SIG-M5 treated with dmso at 0.1 percent for 504 hours (cell line): Measurements from ENCODE around the gene FPR1.

ENCODE experiments used
- DNase-seq: peaks from one replicate; lab custom pipeline; 2025; ENCODE audit not compliant: unreplicated experiment; lab: John Stamatoyannopoulos, UW

FPR1 gene, protein sequence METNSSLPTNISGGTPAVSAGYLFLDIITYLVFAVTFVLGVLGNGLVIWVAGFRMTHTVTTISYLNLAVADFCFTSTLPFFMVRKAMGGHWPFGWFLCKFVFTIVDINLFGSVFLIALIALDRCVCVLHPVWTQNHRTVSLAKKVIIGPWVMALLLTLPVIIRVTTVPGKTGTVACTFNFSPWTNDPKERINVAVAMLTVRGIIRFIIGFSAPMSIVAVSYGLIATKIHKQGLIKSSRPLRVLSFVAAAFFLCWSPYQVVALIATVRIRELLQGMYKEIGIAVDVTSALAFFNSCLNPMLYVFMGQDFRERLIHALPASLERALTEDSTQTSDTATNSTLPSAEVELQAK

DNA sequence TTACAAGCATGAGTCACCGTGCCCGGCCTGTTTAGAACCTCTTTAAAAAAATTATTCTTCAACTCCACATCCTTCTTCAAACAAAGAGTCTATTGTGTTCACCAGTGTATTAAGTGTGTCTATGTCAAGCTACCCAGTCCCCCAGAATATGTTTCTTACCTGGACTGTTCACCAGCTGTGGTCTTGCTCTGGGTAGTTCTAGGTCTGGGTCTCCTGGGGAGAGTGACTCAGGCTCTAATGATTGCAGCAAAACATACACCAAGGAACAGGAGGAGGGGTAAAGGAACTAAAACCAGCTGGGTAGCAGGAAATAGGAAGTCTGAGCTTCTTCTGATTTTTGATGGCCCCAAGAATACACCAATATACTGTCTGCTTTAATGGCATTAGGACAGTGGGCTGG lies at the start of gene FPR1:
FPR1 (minus strand) TSS at position 224 of the 400 bp plus-strand sequence. CDS start 4,884 bp downstream, outside the sequence.
- DNase-seq, result peak; percentile 64

DNA sequence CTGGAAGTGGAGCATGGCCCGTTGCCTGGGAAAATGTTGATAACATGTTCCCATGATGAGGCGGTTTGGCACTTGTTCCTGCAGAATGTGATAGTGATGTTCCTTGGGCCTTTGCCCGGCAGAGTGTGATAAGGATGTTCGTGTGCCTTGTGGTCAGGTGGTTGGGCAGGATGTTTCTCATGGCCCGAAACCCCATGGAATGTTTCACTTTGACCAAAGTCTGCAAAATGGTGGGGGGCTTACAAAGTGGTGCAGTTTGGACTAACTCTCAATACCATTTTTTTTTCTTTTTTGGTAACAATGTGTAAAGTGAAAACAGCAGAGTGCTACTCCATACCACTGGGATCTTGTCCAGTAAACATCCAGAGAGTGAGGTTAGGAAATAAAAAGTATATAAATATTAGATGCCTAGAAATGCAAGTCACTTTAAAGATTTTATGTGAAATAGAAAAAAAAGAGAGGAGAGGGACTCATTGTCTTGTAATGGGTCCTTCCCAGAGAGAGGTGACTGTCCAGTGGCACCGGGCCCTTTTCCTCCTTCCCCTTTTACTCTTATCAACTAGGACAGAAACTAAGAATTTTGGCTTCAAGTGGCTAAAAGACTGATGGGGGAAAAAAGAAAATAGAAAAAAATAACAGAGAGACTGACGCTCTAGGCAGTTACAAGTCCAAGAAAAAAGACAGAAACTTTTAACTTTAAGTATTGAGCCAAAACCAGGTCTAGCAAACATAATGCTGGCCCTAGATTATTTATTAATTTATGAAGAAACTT lies 49.0 kb upstream of the FPR1 start:
- no peak for DNase-seq

DNA sequence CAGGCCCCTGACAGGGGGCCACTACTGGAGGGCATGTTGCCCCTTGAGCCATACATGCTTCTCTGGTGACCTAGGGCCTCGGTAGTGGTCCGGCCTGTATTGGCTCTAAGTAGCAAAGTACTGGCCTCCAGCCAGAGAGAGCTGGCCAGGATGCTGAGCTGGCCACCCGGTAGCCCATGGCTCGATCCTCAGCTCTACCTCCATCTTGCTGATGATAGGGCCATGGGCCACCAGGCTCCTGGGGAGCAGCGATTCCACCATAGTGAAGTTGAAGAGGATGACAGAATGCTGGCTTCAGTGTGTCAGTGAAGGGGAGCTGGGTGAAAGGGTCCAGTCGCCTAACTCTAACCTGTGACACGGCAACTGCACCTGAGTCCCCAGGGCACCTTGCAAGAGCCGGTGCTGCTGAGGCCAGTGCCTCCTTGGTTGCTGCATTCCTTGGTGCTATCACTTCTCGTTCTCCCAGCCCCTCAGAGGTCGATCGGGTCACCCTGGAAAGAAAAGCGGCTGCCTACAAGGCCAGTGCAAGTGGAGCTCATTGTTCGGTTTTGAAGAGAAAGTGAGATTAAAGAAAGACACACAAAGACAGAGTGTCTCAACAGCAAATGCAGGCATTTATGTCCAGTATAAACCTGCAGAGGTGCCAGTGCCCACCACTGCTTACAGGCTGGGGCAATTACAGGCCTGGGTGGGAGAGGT lies 48.2 kb upstream of the FPR1 start:
- no peak for DNase-seq

DNA sequence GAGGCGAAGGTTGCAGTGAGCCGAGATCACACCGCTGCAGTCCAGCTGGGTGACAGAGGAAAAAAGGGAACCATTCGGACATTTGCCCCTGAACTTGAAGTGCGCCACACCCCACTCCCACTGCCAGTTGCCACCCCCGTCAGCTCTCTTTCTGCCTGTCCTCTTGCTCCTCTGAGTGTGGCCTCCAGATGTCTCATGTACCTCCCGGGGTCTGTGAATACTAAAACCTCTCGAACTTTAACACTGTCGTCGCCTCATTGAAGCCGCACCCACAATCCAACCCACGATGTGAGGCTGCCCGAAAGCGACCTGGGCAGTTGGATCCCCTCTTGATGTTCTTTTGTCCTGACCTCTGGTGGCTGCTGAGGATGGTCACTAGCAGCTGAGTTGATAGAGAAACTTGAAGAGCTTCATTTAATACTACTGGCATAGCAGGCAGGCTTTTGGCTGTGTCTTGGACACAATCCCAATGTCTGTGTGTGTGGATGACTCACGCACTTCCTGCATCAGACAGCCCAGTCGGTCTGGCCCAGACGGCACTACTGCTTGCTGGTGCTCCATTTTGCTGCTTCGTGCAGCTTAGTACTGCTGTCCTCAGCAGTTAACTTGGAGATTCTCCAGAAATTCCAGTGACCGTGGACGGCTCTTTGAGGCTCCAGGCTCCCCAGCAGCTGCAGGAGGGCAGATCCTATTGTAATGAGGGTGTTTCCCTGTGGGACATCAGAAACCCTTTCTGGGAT lies 47.5 kb upstream of the FPR1 start:
- DNase-seq, result peak; percentile 16

DNA sequence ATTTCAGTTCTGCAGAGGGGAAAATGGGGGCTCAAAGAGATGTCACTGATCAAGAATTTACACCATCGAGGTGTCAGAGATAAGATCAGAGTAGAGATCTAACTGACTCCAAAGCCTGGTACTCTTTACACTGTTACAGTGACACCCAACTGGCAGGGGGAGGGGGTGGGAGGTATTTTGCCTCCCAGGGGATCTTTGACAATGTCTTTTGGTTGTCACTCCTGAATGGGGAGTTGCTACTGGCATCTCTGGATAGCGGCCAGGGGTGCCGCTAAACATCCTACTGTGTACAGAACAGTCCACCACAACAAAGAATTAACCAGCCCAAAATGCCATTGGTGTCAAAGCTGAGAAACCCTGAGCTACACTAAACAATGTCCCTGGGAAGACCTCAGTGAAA lies 46.4 kb upstream of the FPR1 start:
- no peak for DNase-seq

DNA sequence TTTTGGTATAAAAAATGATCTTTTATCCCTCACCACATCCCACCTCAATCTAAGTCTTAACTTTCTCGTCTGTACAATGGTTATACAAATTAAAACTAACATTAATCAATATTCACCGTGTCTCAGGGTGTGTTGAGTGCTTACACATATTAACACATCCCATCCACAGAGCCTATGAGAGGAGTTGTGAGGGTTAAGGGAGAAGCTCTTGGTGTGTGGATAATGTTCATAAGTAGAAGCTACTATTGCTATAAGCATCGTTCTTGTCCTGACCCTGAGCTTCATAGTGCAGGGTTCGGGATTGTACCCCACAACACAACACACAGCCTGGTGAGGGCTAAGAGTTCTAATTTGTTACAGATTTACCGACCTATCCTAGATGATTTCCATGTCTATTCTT lies 45.8 kb upstream of the FPR1 start:
- DNase-seq, result no peak

DNA sequence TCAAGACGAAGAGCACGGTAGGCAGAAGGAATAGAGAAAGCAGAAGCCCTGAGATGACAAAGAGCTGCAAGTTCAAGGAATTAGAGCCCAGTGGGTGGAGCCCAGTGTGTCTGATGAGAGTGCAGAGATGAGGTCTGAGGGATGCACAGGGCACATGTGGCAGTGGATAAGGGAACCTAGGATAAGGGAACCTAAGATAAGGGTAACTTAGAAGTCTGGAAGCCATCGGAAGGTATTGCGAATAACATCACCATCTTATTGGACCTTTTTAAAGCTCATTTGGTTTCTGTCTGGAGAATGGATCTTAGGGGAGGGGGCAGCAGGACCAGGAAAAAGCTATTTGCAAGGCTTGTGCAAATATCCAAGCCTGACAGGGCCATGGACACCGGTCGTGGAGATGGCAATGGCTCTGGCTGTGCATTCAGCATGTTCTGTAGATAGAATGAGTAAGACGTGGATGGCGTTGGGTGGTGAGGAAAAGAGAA lies 44.6 kb upstream of the FPR1 start:
- DNase-seq, result no peak

DNA sequence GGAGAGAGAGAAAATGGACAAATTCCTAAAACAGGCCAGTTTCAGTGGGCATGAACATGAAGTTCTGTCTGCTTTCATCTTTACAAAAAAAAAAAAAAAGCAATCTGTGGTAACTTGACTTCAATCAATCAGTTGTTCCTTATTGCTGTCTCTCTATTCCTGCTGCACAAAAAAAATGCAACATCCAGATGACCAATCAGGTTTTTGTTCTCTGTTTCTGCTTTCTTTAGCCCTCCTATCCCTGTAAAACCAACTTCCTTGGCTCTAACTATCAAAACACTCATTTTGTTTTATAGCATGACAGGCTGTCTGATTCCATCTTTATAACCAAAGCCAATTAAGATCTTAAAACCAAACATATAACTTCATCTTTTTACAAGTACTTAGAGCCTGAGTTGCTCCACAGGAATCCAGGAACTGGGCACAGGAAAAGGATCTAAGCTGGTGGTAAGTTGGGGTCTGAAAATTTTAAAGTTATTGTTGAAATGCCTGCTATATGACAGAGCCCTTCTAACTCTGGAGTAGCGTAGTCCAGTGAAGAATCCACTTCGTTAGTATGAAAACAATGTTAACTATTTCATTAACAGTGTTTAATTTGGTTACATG lies 43.3 kb upstream of the FPR1 start, which contains the start of gene FPR3:
FPR3 (plus strand) TSS at position 273 of the 606 bp plus-strand sequence. CDS start 28,592 bp downstream, outside the sequence.
- DNase-seq, result no peak

DNA sequence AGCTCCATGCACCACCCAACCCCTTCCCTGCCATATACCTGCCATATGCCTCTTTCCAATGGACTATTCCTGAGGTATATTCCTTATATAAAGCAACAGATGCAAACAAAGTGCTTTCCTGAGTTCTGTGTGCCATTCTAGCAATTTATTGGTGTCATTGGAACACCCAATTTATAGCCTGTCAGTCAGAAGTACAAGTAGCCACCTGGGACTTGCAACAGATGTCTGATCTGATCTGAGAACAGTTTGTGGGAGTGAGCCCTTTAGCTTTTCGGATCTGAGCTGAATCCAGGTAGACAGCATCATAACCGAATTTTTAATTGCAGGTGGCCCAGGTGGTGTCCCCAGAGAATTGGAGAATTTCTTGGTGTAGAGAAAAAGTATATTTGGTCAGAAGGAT lies 42.3 kb upstream of the FPR1 start:
- no peak for DNase-seq

DNA sequence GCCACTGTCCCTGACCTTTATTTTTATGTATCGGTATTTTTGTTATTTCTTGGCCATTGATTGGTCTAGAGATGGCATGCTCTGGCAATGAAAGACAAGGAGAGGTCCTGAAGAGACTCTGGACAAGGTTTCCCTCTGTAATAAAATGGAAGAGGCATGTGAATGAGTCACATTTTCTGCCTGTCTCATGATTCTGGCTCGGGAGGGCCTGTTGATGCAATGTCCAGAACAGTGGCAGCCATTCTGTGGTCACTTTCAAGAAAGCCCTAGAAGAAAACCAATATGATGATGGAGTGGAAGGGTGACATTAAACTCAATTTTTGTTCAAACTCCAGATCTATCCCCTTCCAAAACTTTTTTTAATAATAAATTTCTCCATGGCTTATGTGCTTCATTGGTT lies 41.3 kb upstream of the FPR1 start:
- no peak for DNase-seq

DNA sequence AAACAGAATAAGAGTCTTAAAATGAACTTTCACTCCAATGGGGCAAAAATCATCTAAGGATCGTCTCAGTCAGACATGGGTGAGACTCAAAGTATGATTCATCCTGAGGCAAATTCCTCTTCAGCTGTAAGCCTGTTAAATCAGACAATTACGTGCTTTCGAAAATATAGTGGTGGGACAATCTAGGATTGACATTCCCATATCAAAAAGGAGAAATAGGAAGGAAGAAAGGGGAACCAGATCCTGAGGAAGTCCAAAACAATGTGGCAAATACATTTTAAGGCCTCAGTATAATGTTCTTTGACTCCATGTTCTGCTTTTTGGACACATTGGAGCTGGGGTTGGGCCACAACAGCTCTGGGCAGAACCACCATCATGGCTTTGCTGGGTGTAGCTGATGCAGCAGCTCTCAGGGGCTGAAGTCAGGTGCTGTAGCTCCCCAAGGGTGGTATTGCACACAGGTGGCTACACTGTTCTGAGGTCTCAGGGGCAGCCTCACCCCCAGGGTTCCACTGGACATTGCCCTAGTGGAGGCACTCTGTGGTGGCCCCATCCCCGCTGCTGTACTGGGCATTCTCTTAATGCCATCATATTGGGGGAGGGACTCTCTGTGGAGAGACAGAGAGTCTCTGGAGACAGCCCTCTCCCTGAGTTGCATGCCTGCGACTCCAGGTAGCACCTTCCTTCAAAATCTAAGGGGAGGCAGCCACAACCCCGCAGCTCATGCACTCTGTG lies 37.5 kb upstream of the FPR1 start:
- DNase-seq, result no peak

DNA sequence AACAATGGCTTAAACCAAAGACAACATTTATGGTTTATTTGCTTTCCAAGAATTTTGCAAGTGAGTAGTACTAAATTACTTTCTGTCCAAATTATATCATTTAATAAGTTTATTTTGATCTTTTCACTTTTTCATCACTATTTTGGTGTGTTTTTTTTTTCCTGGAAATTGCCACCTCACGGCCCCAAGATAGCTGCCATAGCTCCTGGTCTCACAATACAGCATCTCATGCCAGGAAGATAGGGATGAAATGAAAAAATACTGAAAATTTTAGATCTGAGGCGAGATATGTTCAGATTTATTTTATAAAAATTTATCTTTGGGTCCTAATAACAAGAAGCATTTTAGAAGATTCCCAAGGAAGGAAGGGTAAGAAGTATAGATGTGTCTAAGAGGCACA lies 36.4 kb upstream of the FPR1 start:
- no peak for DNase-seq

DNA sequence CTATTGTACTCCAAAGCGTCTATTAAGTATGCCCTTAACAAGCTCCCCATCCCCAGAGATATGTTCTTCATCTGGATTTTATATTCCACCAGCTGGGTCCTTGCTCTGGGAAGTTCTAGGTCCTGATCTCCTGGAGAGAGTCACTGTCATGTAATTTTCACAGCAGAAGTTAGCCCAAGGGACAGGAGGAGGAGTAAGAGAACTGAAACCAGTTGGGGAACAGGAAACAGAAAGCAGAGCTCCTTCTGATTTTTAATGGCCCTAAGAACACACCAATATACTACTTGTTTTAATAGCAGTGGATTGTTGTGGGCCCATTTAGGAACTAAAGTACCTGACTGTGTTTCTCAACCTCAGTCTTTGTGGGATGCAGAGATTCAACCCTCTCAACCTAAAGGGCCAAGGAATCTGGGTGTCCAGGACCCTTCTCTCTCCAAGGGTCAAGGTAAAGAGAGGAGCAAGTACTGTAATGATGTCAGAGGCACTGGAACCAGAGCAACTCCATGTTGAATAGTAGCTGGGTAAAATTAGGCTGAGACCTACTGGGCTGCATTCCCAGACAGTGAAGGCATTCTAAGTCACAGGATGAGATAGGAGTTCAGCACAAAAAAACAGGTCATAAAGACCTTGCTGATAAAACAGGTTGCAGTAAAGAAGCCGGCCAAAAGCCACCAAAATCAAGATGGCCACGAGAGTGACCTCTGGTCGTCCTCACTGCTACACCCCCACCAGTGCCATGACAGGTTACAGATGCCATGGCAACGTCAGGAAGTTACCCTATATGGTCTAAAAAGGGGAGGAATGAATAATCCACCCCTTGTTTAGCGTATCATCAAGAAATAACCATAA lies 35.2 kb upstream of the FPR1 start:
- DNase-seq, result no peak

DNA sequence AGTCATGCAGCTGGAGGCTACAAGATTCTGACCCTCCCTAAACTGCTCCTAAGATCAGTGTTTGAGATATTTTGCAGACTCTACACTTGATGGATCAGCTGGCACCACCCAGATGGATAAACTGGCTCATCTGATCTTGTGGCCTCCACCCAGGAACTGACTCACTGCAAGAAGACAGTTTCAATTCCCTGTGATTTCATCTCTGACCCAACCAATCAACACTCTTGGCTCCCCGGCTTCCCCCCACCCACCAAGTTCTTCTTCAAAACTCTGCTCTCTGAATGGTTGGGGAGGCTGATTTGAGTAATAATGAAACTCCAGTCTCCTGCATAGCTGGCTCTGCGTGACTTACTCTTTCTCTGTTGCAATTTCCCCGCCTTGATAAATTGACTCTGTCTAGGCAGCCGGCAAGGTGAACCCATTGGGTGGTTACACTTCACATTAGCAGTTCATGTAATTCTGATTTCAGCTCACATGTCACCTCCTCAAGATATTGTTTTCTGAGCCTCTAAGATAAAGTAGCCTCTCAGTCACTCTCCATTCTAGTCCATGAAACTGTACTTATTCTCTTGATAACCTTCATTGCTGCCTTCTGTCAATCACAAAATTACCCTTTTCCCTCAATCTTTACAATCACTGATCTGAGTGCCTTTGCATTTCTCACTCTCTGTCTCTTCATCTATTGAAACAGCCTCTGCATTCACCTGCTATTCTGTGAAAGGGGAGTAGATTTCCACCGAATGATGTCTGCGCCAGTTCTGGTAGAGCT lies 33.4 kb upstream of the FPR1 start:
- DNase-seq, result no peak

DNA sequence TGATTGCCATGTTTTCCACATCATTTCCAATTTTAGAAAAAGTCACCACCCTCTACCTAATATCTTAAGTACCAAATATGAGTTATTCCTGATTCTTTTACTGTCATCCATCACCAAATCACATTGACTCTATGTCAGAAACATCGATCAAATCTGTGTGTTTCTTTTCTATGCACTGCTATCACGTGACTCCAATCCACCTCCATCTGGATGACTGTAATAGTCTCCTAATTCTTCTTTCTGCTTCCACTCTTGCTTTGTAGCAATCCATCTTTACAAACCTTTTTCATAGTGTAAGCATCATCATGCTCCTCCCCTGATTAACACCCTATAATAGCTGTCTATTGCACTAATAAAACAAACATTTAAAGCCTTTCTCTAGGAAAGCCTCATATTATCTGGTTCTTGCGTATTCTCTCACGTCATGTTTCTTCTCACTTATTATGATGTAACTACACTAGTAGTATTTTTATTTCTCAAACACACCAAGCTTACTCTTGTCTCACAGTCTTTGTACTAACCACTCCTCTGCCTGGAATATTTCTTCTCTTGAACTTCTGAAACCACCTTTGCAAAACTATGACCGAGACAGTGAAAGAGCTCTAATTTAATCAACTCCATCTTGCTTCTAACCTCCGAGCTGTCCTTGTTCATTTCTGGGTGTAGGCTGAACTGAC lies 32.6 kb upstream of the FPR1 start:
- DNase-seq, result no peak

DNA sequence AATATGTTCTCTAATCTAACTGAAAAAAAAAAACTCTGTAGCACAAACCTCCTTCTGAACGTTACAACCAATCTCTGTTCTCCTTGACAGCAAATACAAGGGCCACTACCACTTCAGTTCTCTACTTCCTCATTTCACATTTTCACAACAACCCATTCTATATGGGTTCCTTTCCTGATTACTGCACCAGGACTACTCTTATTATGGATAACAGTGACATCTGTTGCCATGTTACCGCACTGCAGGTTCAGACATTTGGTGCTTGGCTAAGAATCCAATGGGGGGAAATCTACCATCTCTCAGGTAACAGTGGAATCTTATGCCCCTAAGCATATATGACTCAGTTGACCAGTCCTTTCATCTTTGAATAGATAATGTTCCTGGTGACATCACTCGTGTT lies 31.7 kb upstream of the FPR1 start:
- peak; percentile 50 for DNase-seq

DNA sequence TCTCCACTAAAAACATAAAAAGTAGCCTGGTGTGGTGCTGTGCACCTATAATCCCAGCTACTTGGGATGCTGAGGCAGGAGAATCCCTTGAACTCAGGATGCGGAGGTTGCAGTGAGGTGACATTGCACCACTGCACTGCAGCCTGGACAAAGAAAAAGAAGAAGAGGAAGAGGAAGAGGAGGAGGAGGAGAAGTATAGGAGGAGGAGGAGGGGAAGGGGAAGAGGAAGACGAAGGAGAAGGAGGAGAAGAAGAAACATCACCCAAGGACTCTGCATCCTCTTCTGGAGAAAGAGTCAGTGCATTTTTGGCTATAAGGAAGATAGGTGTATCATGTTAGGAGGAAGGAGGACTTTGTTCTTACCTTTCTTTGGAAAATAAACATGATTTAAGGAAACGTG lies 30.3 kb upstream of the FPR1 start:
- no peak for DNase-seq

DNA sequence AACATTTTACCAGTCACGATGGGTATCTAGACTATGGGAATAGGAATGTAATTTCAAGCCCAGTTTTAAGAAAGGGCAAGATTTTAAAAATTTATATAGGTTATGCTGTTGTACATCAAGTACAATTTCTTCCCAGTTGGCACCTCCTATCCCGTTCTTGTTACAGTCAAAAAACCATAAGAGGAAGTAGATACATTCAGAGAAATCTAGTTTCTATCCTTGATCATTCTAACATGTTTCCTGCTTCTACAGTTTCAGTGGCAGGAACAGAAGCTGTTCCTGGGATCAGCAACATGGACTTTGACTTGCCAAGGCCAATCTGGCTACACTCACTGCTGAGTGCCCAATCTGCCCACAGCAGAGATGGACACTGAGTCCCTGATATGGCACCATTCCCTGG lies 28.6 kb upstream of the FPR1 start:
- no peak for DNase-seq
